Astrocyte of the hippocampus (primary cell): ENCODE data around the gene ANTXR1.

Experiments used
- DNase-seq: peaks from one replicate; pipeline ENCODE4 v3.0.0; 2011; ENCODE audit warnings: low read depth, low spot score

ANTXR1 gene

DNA sequence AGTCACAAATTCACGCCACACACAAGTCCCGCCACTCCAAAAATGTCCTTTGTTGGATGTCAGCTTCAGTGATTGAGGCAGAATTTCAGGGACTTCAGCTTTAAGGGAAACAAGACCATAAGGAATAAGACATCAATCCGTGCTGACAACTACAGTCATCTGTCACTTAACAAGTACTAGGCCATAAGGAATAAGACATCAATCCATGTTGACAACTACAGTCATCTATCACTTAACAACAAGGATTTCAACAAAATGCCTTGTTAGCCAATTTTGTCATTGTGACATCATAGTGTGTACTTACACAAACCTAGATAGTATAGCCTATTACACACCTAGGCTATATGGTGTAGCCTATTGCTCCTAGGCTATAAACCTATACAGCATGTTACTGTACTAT lies 58.0 kb downstream of the ANTXR1 start:
- no peak for DNase-seq

DNA sequence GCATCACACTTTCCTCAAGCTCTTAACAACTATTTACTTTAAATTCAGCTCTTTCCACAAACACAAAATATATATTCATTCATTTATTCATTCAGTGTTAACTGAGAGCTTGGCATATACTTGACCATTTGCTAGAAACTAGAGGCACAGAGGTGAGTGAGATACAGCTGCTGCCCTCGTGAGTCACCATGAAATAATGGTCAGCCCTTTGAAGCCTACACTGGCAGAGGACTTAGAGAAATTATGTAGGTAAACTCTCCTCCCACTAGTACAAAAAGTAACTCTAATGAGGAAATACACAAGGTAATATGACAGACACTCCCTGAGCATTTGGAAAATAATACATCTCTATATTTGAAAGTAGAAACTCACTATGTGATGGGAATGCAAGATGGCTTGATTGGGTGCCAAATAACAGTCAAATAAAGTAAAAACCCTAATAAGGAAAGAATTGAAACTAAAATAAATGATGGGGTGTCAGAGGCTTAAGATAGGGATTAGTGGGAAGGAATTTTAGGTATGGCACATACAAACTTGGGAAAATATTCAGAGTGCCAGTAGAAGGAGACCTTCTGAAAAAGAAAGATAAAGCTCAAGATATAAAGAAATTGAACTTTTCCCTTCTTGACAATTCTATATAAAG lies 61.1 kb downstream of the ANTXR1 start:
- peak; percentile 65 for DNase-seq

DNA sequence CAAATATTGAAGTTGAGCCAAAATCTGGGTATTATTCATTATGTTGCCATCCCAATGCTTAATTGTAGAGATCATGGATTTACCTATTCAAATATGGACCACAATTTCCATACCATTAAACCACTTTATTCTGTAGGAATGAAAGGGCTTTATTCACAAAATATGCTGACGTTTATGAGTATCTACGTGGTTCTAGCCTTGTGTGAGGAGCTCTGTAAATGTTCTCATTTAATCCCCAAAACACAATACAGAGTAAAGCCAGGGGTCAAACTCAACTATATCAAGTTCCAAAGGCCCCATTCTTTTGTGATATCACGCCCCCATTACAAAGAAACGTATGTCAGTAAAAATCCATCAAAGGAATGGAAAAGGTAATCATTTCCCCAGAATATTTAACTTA lies 61.9 kb downstream of the ANTXR1 start:
- DNase-seq = no peak

- no peak for DNase-seq
These were observed 62.5 kb downstream of the ANTXR1 start for GRCh38 chr2:69075486-69075885.

DNA sequence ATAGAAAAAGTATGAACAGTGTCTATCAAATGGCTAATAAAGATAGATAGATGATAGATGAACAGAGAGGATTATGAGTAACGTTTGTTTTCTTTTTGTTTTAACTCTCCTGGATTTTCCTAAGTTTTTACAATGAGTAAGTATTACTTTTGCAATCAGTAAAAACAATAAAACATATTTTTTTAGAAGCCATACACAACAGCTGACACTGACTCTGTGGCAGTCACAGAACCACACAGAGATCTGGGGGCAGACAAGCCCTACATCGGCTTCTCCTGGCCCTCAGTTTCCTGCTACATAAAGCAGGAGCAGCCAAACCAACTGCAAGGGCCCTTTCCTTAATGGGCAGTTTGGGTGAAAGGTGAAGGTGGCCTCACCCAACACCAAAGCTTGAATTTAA lies 63.6 kb downstream of the ANTXR1 start:
- no peak for DNase-seq

- peak; percentile 18 for DNase-seq
These were observed 64.4 kb downstream of the ANTXR1 start for GRCh38 chr2:69077252-69077950.

DNA sequence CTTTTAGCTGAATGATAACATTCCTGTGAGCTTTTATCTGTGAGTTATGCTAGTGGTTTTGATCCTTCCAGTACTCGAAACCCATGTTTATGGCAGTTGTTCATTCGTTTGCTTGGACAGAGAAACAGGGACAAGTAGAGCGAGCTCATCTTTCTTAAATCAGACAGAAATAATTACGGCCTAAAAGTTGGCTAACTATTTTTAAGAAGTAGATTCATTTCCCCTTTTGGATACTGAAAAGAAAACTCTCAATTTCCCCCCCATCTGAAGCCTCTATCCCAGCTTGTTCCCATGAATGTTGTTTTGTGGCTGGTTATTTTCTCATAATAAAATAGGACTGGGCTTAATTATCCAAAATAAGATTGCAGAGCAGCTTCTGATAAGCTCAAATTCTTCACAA lies 67.1 kb downstream of the ANTXR1 start:
- DNase-seq = no peak

- no peak for DNase-seq
These were observed 68.1 kb downstream of the ANTXR1 start for GRCh38 chr2:69081001-69081580.

DNA sequence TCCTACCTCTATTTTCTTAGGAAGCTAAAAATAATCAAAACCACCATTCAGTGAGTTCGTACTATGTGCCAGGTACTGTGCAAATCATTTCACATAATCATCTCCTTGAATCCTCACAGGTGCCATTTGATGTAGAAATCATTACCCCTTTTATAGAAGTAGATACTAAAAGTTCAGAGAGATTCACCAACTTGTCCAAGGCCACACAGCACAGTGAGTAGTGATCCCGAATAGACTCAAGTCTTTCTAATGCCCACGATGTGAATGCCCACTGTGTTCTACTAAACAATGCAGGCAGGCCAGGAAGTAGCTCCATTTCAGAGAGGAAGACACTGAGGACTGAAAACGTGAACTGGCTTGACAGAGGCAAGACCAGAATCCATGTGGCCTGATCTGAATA lies 68.8 kb downstream of the ANTXR1 start:
- DNase-seq = no peak

- DNase-seq = peak; percentile 91
These were observed 69.5 kb downstream of the ANTXR1 start for GRCh38 chr2:69082430-69082997.

DNA sequence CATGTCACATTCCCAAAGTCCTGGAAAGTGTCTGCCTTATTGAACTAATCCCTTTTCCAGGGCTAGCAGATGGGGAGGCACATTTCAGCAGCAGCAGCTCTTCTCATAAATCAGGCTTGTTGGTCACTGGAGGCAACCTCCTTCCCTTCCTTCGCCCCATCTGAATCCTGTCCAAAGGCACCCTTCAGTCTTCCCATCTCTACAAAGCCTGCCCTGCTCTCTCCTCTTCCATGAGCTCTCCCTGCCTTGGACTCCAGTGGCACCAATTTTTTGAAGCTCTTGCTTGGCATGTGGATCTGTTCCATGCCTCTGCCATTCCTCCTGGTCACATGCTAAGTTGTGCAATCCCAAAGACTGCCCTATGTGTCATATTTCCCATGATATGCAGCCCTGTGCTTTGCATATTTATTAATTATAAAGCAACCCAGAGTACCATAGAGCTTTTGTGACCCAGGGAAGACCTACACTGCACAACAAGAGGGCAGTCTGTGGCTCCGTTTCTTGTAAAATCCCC lies 70.3 kb downstream of the ANTXR1 start:
- peak; percentile 34 for DNase-seq

DNA sequence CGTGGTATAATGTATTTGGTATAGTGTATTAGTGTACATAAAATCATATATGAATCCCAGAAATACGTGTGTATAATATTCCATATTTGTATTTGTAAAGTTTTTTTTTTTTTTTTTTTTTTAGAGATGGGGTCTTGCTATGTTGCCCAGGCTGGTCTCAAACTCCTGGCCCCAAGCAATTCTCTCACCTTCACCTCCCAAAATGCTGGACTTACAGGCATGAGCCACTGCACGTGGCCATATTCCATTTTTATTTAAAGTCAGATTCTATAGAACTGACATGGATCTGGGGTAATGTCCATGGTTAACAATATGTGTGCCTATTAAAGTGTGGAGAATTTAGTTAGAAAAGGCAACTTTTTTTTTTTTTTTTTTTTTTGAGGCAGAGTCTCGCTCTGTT lies 71.5 kb downstream of the ANTXR1 start:
- DNase-seq = no peak

DNA sequence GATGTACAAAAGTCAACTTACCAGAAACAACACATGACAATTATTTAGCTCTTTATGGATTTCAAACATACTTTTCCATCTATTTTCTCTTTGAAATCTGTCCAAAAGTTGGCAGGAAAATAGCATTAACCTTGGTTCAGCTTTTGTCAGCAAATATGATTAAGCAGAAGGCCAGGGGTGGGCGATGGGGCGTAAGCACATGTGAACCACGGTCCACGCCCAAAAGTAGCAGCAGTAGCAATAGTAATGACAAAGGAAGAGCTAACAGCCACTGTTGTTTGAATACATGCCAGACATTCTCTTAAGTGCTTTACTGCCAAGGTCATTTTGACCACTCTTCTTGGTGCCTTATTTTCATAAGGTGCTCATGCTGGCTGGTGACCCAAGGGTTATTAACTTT lies 73.5 kb downstream of the ANTXR1 start:
- DNase-seq = peak; percentile 25

DNA sequence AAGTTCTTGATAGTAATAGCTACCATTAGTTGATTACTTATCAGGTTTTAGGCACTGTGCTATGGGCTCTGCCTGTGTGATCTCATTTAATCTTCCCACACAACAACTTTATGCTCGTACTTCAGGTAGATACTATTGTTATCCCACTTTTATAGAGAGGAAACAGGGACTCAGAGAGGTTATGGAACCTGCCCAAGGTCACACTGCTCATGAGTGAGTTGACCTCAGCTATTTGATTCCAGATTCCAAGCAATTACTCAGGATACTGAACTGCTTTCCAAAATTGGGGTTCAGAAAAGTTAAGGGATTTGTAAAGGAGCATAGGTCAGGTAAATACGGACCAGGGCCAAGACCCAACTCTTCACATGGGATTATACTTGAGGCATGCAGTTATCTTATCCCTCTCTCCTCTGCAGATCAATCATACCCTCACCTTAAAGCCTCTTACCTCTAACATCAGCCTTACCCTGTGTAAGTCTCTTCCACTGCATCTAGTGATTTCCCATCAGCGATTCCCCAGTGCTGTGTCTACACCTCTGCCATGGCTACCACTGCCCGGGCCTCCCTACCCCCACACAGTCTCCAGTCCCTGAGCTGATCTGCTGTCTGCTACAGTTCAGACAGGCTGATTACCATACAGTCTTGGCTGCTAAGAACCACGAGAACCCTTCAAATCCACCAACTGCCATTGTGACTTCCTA lies 74.4 kb downstream of the ANTXR1 start:
- DNase-seq = peak; percentile 20

GRCh38 chr2:69087912-69088240 lies 74.9 kb downstream of the ANTXR1 start:
- no peak for DNase-seq

DNA sequence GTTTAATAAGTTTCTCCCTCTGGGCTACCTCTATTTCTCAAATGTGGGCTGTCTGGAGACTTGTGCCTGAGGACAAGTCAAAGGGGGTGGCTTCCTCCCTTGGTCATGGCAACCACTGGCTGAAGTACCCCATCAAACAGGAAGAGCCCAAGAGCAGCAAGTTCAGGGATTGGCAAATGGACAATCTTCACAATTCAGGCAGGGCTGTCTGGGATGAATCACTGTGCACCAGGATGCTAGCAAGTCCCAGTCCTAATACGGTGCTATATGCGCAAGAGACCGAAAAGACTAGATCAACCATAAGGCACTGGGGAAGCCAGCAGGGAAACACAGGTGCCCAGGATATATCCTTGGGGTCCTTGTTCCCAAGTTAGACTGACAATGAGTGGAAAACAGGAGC lies 75.5 kb downstream of the ANTXR1 start:
- no peak for DNase-seq

DNA sequence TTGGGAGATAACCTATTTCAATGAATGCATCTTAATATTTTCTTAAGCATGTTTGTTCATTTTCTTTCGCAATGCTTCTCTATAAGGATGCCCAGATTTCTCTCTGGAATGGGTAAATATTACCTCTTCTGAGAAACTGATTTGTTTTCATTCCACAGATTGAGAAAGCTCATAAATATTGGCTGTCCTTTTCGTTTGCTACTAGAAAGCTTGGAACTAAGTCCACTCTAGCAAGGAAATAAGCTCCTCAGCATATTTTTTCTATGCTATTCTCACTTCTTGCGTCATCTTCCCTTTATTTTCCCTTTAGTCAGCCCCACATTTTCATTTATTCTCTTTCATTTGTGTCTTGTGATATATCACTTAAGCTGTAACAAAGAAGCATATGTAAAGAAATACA lies 76.3 kb downstream of the ANTXR1 start:
- DNase-seq = no peak

DNA sequence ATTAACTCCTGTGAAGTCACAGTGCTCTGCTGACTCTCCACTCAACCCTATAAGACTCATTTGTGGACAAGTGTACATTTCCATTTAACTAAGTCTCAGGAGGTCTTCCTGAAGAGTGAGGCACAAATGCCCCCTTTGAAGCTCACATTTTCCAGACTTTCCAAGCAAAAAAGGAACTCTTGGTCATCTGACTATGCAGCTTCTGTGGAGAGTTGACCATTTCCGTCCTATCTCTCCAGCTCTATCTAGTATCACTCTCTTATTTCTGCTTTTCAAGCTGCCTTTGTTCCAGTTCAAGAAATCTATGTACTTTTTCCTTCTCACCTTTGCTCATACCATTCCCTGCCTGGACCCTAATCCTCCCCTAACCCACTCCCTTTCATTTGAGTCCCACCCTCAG lies 77.0 kb downstream of the ANTXR1 start:
- DNase-seq = no peak

- DNase-seq = no peak
These were observed 77.8 kb downstream of the ANTXR1 start for GRCh38 chr2:69090820-69091219.

- DNase-seq = no peak
These were observed 79.9 kb downstream of the ANTXR1 start for GRCh38 chr2:69092857-69093256.

- DNase-seq = peak; percentile 16
These were observed 82.3 kb downstream of the ANTXR1 start for GRCh38 chr2:69095305-69095704.
